BE2C (cell line): ENCODE results near the gene LCN1.

Source experiments
- DNase-seq: peaks from one replicate; pipeline ENCODE4 v3.0.0-alpha.2; 2020
- H3K27me3 ChIP-seq: fragments of 250-450 bp; sonication (Bioruptor Pico); 2 replicates; pipeline ENCODE4 v1.5.1; 2020; ENCODE audit warnings: mild to moderate bottlenecking
- H3K36me3 ChIP-seq: fragments of 250-450 bp; sonication (Bioruptor Pico); 2 replicates; pipeline ENCODE4 v1.5.1; 2020; ENCODE audit warnings: mild to moderate bottlenecking
- H3K4me1 ChIP-seq: fragments of 250-450 bp; sonication (Bioruptor Pico); 2 replicates; pipeline ENCODE4 v1.5.1; 2020
- H3K4me3 ChIP-seq: 2 replicates; pipeline ENCODE4 v1.5.1; 2011; ENCODE audit warnings: low read depth, low read length
- H3K9me3 ChIP-seq: fragments of 250-450 bp; sonication (Bioruptor Pico); 2 replicates; pipeline ENCODE4 v1.5.1; 2020
- CTCF ChIP-seq: IDR thresholded peaks from 2 replicates; pipeline ENCODE4 v1.5.1; 2012; ENCODE audit warnings: mild to moderate bottlenecking, low read depth, low read length

The LCN1 gene

DNA sequence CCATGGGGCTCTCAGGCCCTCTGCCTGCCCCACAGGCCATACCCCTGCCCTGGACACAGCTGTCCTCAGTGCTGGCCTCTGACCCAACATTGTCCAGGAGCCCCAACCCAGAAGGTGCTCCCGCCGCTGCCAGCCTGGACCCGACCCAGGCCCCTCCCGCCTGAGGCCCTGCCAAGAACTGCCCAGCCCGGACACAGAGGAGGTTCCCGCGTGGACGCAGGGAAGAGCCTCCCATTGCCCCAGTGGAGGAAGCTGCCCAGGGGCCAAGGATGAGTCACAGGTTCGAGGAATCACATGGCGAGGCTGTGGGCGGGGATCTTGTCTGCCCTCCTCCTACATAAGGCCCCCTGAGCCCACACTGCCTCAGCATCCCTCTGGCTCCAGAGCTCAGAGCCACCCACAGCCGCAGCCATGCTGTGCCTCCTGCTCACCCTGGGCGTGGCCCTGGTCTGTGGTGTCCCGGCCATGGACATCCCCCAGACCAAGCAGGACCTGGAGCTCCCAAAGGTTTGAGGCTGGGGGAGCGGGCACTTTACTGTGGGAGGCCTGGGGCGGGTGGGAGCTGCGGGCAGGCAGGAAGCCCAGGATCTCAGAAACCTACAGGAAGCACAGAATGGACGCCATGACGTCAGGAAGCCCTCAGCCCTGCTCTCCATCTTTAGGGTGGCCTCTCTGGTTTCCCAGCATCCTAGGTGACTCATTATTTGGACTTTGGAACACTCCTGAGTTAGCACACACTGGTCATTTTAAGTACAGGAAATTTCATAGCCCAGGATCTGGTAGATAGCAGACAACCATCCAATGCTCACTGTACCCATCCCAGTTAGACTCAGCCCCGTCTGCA lies 40.4 kb downstream of the LCN1 start, which contains the start of gene PAEP:
TSS of gene PAEP (plus strand) at position 366 of the 844 bp plus-strand sequence.
- Histone ChIP-seq H3K36me3 (no peaks in the 10 kb centered on the region), H3K4me3 (no peak within 1 kb of the TSS), H3K27me3 (no peaks in the 10 kb centered on the region), H3K9me3 (no peaks in the 10 kb centered on the region; the same call in 1 of the 2 replicates), H3K4me1 (no peaks in the 10 kb centered on the region)
- TF ChIP-seq CTCF = no peak
- no peak for DNase-seq

GRCh38 chr9:135562235-135562745 lies 41.0 kb downstream of the LCN1 start:
- Histone ChIP-seq H3K4me3 (no peak overlapping the region), H3K9me3 (no peaks in the 10 kb centered on the region; the same call in 1 of the 2 replicates), H3K27me3 (no peaks in the 10 kb centered on the region), H3K4me1 (no peaks in the 10 kb centered on the region), H3K36me3 (no peaks in the 10 kb centered on the region)
- TF ChIP-seq CTCF = no peak
- no peak for DNase-seq

DNA sequence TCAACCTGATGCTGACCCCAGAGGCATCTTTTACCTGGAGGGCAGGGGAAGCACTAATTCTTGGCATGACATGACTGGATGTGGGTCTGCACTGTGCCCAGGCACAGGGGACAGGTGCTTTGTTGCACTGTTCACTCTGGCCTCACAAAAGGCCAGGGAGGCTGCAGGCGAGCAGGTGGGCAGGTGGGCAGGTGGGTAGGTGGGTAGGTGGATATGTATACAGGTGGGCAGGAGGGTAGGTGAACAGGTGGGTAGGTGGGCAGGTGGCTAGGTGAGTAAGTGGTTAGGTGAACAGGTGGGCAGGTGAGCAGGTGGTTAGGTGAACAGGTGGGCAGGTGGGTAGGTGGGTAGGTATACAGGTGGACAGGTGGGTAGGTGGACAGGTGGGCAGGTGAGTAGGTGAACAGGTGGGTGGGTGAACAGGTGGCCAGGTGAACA lies 41.8 kb downstream of the LCN1 start:
- no peaks in the 10 kb centered on the region for H3K36me3 ChIP-seq
- no peaks in the 10 kb centered on the region for H3K27me3 ChIP-seq
- H3K9me3 ChIP-seq = no peaks in the 10 kb centered on the region; the same call in 1 of the 2 replicates
- no peaks in the 10 kb centered on the region for H3K4me1 ChIP-seq
- TF ChIP-seq CTCF = no peak
- DNase-seq = no peak
- no peak overlapping the region for H3K4me3 ChIP-seq

DNA sequence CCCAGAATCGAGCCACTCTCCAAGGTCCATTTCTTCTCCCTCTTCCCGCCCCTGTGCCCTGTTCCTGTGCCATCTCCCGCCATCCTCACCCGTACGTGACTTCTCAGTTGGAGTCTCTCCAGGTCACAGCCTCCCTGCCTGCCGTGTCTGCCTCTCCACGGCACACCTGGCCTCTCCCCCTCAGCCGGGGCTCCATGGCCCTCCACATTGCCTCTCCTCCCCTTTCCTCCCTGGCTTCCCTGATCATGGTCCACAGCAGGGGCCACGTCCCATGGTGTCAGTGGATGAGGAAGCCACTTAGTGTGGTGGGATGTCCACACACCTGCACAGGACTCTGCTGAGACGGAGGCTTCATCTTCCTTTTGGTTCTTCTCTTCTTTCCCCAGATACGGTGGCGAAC lies 42.6 kb downstream of the LCN1 start:
- H3K4me3 ChIP-seq = no peak overlapping the region
- H3K4me1 ChIP-seq = no peaks in the 10 kb centered on the region
- no peak for TF ChIP-seq CTCF
- no peaks in the 10 kb centered on the region; the same call in 1 of the 2 replicates for H3K9me3 ChIP-seq
- H3K27me3 ChIP-seq = no peaks in the 10 kb centered on the region
- H3K36me3 ChIP-seq = no peaks in the 10 kb centered on the region
- DNase-seq = no peak

DNA sequence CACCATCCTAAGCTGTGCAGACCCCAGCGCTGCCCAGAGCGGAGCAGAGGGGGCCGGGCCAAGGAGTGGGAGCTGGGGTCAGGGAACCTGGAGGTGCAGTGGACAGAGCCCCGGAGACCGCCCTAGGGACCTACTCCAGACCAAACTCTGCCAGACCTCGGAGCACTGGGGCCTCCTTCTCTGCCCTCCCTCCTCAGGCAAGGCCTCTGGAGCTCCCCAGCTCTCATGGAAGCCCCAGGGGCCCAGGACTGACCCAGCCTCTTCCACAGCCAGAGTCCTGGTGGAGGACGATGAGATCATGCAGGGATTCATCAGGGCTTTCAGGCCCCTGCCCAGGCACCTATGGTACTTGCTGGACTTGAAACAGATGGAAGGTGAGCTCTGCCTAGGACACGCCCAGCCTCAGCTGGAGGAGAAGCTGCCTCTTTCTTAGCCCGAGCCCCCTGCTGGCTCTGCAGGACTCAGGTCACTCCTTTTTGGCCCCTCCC lies 43.9 kb downstream of the LCN1 start:
- H3K9me3 ChIP-seq = no peaks in the 10 kb centered on the region; the same call in 1 of the 2 replicates
- no peaks in the 10 kb centered on the region for H3K4me1 ChIP-seq
- H3K36me3 ChIP-seq = no peaks in the 10 kb centered on the region
- no peak overlapping the region for H3K4me3 ChIP-seq
- TF ChIP-seq CTCF = no peak
- no peaks in the 10 kb centered on the region for H3K27me3 ChIP-seq
- DNase-seq = no peak

GRCh38 chr9:135565636-135566035 lies 44.4 kb downstream of the LCN1 start:
- no peaks in the 10 kb centered on the region; the same call in 1 of the 2 replicates for H3K9me3 ChIP-seq
- DNase-seq = no peak
- no peaks in the 10 kb centered on the region; the same call in 1 of the 2 replicates for H3K4me1 ChIP-seq
- no peak overlapping the region for H3K4me3 ChIP-seq
- no peaks in the 10 kb centered on the region for H3K36me3 ChIP-seq
- TF ChIP-seq CTCF = no peak
- no peaks in the 10 kb centered on the region for H3K27me3 ChIP-seq
